C4-2B (cell line): ENCODE measurements around the gene CLEC20A.

Source experiments
- CTCF ChIP-seq: fragments of 450-650 bp; conservative IDR thresholded peaks from 2 replicates; pipeline ENCODE4 v1.5.1; 2017; ENCODE audit warnings: mild to moderate bottlenecking
- ZFX ChIP-seq: fragments of 450-650 bp; IDR thresholded peaks from 2 replicates; pipeline ENCODE4 v1.6.1; 2017

DNA sequence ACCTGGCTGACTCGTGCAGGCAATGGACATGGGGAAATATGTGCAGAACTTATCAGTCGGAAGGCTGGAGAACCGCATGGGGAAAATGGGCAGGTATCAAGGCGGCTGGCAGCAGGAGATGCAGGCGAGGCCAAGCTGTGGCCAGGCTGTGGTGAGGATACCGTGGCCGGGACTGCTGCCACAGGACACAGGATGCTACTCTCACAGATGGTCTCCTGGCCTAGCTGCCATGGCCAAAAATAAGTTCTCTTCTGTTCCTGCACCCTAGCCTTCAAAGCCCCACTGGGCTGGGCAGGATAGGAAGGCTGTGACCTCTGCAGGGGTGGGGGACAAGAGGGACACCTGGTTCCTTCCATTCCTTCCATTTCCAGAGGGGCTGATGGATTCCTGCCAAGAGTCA, 42.5 kb upstream of the CLEC20A start:
- no peak for TF ChIP-seq CTCF
- TF ChIP-seq ZFX, result no peak
